RWPE1 (cell line): Measurements from ENCODE around the gene TMEM108.

Experiments
- CTCF ChIA-PET: fragments of 350-600 bp; sonication (Branson Sonifier 250); formaldehyde crosslinking; extraction: SDS; loops from one replicate; lab custom pipeline; 2021; lab: Yijun Ruan, JAX
- POLR2A ChIA-PET: fragments of 400-600 bp; formaldehyde crosslinking; extraction: SDS; loops from one replicate; lab custom pipeline; 2020; ENCODE audit warnings: antibody characterized with exemption; ENCODE audit not compliant: low non-redundant PET; lab: Yijun Ruan, JAX
- DNase-seq: peaks from one replicate; pipeline ENCODE4 v3.0.0; 2012; ENCODE audit warnings: low spot score
- H3K27ac ChIP-seq: fragments of 450-650 bp; 2 replicates; pipeline ENCODE4 v1.5.1; 2017
- CTCF ChIP-seq: fragments of 450-650 bp; conservative IDR thresholded peaks from 2 replicates; pipeline ENCODE4 v1.5.1; 2017; ENCODE audit warnings: low read depth, mild to moderate bottlenecking

Gene TMEM108

GRCh38 chr3:133364704-133365103, 326.5 kb downstream of the TMEM108 start:
- no peak for DNase-seq
- POLR2A ChIA-PET, result no interaction called here
- no peak for TF ChIP-seq CTCF
- H3K27ac ChIP-seq, result no peak overlapping the region
- CTCF ChIA-PET, result interaction anchor here (0.7 to 0.8 kb wide), 3 partner anchors 20 to 298 kb away, joined by 3 read pairs; no protein-coding TSS in a partner anchor

- DNase-seq, result no peak
- ChIA-PET POLR2A (no interaction called here), CTCF (interaction anchor here (1.1 kb wide), 1 partner anchor 325 kb away, joined by 3 read pairs; no protein-coding TSS in a partner anchor)
Measured at GRCh38 chr3:133366921-133367320, 328.7 kb downstream of the TMEM108 start.

GRCh38 chr3:133367403-133367802, 329.2 kb downstream of the TMEM108 start:
- no peak for DNase-seq
- TF ChIP-seq CTCF, result no peak
- H3K27ac ChIP-seq, result no peak overlapping the region
- ChIA-PET POLR2A (no interaction called here), CTCF (interaction anchor here (1.1 kb wide), 1 partner anchor 326 kb away, joined by 3 read pairs; no protein-coding TSS in a partner anchor)

More at GRCh38 chr3:133366921-133367320, 328.7 kb downstream of the TMEM108 start:
- TF ChIP-seq CTCF, result no peak
- H3K27ac ChIP-seq, result no peak overlapping the region

- CTCF ChIA-PET, result interaction anchor here (1.0 kb wide), 1 partner anchor 10 kb away, joined by 3 read pairs; no protein-coding TSS in a partner anchor
- POLR2A ChIA-PET, result no interaction called here
- no peak overlapping the region for H3K27ac ChIP-seq
- no peak for TF ChIP-seq CTCF
- no peak for DNase-seq
Measured at GRCh38 chr3:133367956-133368355, 329.8 kb downstream of the TMEM108 start.

- H3K27ac ChIP-seq, result no peak overlapping the region
- TF ChIP-seq CTCF, result no peak
- no peak for DNase-seq
- CTCF ChIA-PET, result interaction anchor here (0.8 to 1.0 kb wide), 2 partner anchors 9 to 16 kb away, joined by 3 read pairs; no protein-coding TSS in a partner anchor
- POLR2A ChIA-PET, result no interaction called here
Measured at GRCh38 chr3:133368371-133369067, 330.3 kb downstream of the TMEM108 start.

- no peak for TF ChIP-seq CTCF
Measured at GRCh38 chr3:133369068-133369440, 330.9 kb downstream of the TMEM108 start.

More at GRCh38 chr3:133369068-133369440, 330.9 kb downstream of the TMEM108 start:
- CTCF ChIA-PET, result interaction anchor here (0.8 kb wide), 1 partner anchor 16 kb away, joined by 3 read pairs; no protein-coding TSS in a partner anchor
- no peak overlapping the region for H3K27ac ChIP-seq
- POLR2A ChIA-PET, result no interaction called here
- DNase-seq, result no peak
